A549 (cell line): Measurements from ENCODE around the gene BCL3. TPM values are rescaled to one million over a fixed set of nuclear protein-coding genes. Genes with fewer than 3 reads are reported as not detected.

Source experiments
- ATAC-seq, 2 experiments: fragments of 200-7000 bp in 1 of 2; fragments of >200 bp in 1 of 2; cut with Nextera tagmentation in 1 of 2; cut with Tn5 transposase in 1 of 2; 3 replicates each; pipeline versions ENCODE4 v1.8.0 to v1.9.1; 2018 to 2020; ENCODE audit warnings: mild to moderate bottlenecking in 1 of 2, moderate library complexity in 1 of 2
- CTCF ChIA-PET: fragments of 300-600 bp; sonication (Branson Sonifier 250); formaldehyde crosslinking; extraction: SDS; loops from one replicate; lab custom pipeline; 2021; ENCODE audit warnings: antibody characterized with exemption, inconsistent platforms; lab: Yijun Ruan, JAX
- POLR2A ChIA-PET: fragments of 350-600 bp; formaldehyde crosslinking; extraction: SDS; loops from one replicate; lab custom pipeline; 2021; ENCODE audit warnings: antibody characterized with exemption, inconsistent platforms; lab: Yijun Ruan, JAX
- DNase-seq, 2 experiments: peaks; one replicate each; pipeline versions ENCODE4 v3.0.0 to v3.0.0-alpha.2; 2011 to 2016; ENCODE audit warnings: low read depth in 1 of 2, low spot score in 1 of 2
- FAIRE-seq: peaks from 2 replicates; lab custom pipeline; 2011; peaks lifted over from hg19 to GRCh38; lab: Jason Lieb, UNC
- H3K27ac ChIP-seq, 2 experiments: fragments of >200 bp; sonication (Bioruptor Twin); formaldehyde crosslinking; 3 replicates each; pipeline ENCODE4 v1.5.1; 2016 to 2017
- H3K4me1 ChIP-seq: fragments of >200 bp; sonication (Bioruptor Twin); formaldehyde crosslinking; 3 replicates; pipeline ENCODE4 v1.6.1; 2016
- H3K4me2 ChIP-seq: fragments of >200 bp; sonication (Bioruptor Twin); formaldehyde crosslinking; 3 replicates; pipeline ENCODE4 v1.6.1; 2016
- H3K4me3 ChIP-seq: fragments of >200 bp; sonication (Bioruptor Twin); formaldehyde crosslinking; 3 replicates; pipeline ENCODE4 v1.5.1; 2016
- H3K9me3 ChIP-seq: fragments of >200 bp; sonication (Bioruptor Twin); formaldehyde crosslinking; 3 replicates; pipeline ENCODE4 v1.6.1; 2016
- ATOH8 ChIP-seq: fragments of 250-450 bp; sonication (Bioruptor Pico); IDR thresholded peaks from 2 replicates; pipeline ENCODE4 v1.5.0; 2020; ENCODE audit warnings: low read depth, mild to moderate bottlenecking, moderate library complexity
- CEBPB ChIP-seq, 2 experiments: fragments of >200 bp in 1 of 2; sonication (Bioruptor Twin) in 1 of 2; formaldehyde crosslinking in 1 of 2; IDR thresholded peaks; 2 replicates each; pipeline ENCODE4 v1.6.1; 2012 to 2016
- CHD2 ChIP-seq: fragments of 150-350 bp; IDR thresholded peaks from 2 replicates; pipeline ENCODE4 v1.6.1; 2014; ENCODE audit warnings: low read length; ENCODE audit not compliant: partially characterized antibody
- CHD4 ChIP-seq: fragments of 200-600 bp; sonication (generic); IDR thresholded peaks from 2 replicates; pipeline ENCODE4 v1.6.1; 2016; ENCODE audit warnings: antibody characterized with exemption, mild to moderate bottlenecking, borderline replicate concordance
- EP300 ChIP-seq, 2 experiments: fragments of >200 bp; sonication (Bioruptor Twin); formaldehyde crosslinking; IDR thresholded peaks; 2 replicates in 1 of 2; 3 replicates in 1 of 2; pipeline ENCODE4 v1.6.1; 2016 to 2017
- FOSB ChIP-seq: fragments of 250-450 bp; sonication (Bioruptor Pico); IDR thresholded peaks from 2 replicates; pipeline ENCODE4 v1.5.0; 2020; ENCODE audit warnings: mild to moderate bottlenecking, moderate library complexity
- FOSL2 ChIP-seq, 2 experiments: fragments of 450-650 bp in 1 of 2; fragments of >200 bp in 1 of 2; sonication (Bioruptor Twin) in 1 of 2; formaldehyde crosslinking; IDR thresholded peaks; 2 replicates each; pipeline versions ENCODE4 v1.5.0 to v1.6.1; 2016 to 2020; ENCODE audit warnings: mild to moderate bottlenecking in 1 of 2, moderate library complexity in 1 of 2
- GATA3 ChIP-seq: IDR thresholded peaks from 2 replicates; pipeline ENCODE4 v1.6.1; 2012; ENCODE audit warnings: borderline replicate concordance
- HES2 ChIP-seq: fragments of >200 bp; sonication (Bioruptor Twin); formaldehyde crosslinking; IDR thresholded peaks from 2 replicates; pipeline ENCODE4 v1.6.1; 2016
- HEYL ChIP-seq: fragments of 250-450 bp; sonication (Bioruptor Pico); IDR thresholded peaks from 2 replicates; pipeline ENCODE4 v1.8.0; 2021; ENCODE audit warnings: mild to moderate bottlenecking, moderate library complexity
- HMGXB4 ChIP-seq: fragments of 250-450 bp; sonication (Bioruptor Pico); IDR thresholded peaks from 2 replicates; pipeline ENCODE4 v1.5.0; 2021; ENCODE audit warnings: mild to moderate bottlenecking, moderate library complexity, borderline replicate concordance
- HOXA7 ChIP-seq: fragments of 250-450 bp; sonication (Bioruptor Pico); IDR thresholded peaks from 2 replicates; pipeline ENCODE4 v1.5.0; 2020; ENCODE audit warnings: mild to moderate bottlenecking, moderate library complexity
- JUN ChIP-seq, 2 experiments: fragments of >200 bp; sonication (Bioruptor Twin); formaldehyde crosslinking; IDR thresholded peaks; 2 replicates in 1 of 2; 3 replicates in 1 of 2; pipeline ENCODE4 v1.6.1; 2016 to 2017
- MYC ChIP-seq: IDR thresholded peaks from 2 replicates; pipeline ENCODE4 v1.6.1; 2012; ENCODE audit warnings: mild to moderate bottlenecking, inconsistent platforms, low read length, improper control_type of control experiment, borderline replicate concordance
- PBX3 ChIP-seq: IDR thresholded peaks from 2 replicates; pipeline ENCODE4 v1.6.1; 2012
- POLR2A ChIP-seq: IDR thresholded peaks from 2 replicates; pipeline ENCODE4 v1.6.1; 2012; ENCODE audit warnings: mild to moderate bottlenecking, low read length
- POLR2AphosphoS2 ChIP-seq: conservative IDR thresholded peaks from 2 replicates; pipeline ENCODE4 v1.6.1; 2012; ENCODE audit warnings: low read length, improper control_type of control experiment, inconsistent platforms
- RCOR1 ChIP-seq: fragments of 150-350 bp; IDR thresholded peaks from 2 replicates; pipeline ENCODE4 v1.6.1; 2014; ENCODE audit warnings: antibody characterized with exemption, low read length, low read depth
- REST ChIP-seq: fragments of 200-600 bp; sonication (generic); IDR thresholded peaks from 2 replicates; pipeline ENCODE4 v1.6.1; 2016; ENCODE audit warnings: antibody characterized with exemption, mild to moderate bottlenecking, moderate library complexity
- SREBF2 ChIP-seq: fragments of 450-650 bp; IDR thresholded peaks from 2 replicates; pipeline ENCODE4 v1.6.1; 2014; ENCODE audit warnings: mild to moderate bottlenecking, moderate library complexity
- TFCP2L1 ChIP-seq: fragments of 250-450 bp; sonication (Bioruptor Pico); IDR thresholded peaks from 2 replicates; pipeline ENCODE4 v1.5.0; 2021; ENCODE audit warnings: mild to moderate bottlenecking
- ZSCAN20 ChIP-seq: fragments of 250-450 bp; sonication (Bioruptor Pico); IDR thresholded peaks from 2 replicates; pipeline ENCODE4 v1.8.0; 2022; ENCODE audit warnings: mild to moderate bottlenecking, moderate library complexity
- WGBS: methylation state at CpG from one replicate; pipeline ENCODE4 v1.1.6; 2017; ENCODE audit errors: missing lambda C conversion rate; 5-methylcytosine and 5-hydroxymethylcytosine counted together
- polyA plus RNA-seq, 4 experiments: library from polyadenylated mRNA; depleted of rRNA in 3 of 4; stranded (reverse); fragments of >200 nt; fragmentation: RNase III in 1 of 4; extraction: RNeasy Plus Mini Kit Qiagen cat#74134 plus additional on column Dnase treatment in 1 of 4; gene quantifications; 2 replicates in 3 of 4; 3 replicates in 1 of 4; pipeline ENCODE4 v1.2.3, GENCODE V29; 2011 to 2017

The BCL3 gene
- polyA plus RNA-seq, 2 of the 4 experiments (the other 2 are of a cell fraction) = 22.6 to 72.1 TPM

- ChIA-PET POLR2A (interaction anchor here (2.7 to 3.7 kb wide), 3 partner anchors 12 to 32 kb away, joined by 10 to 53 read pairs (median 27); no protein-coding TSS in a partner anchor), CTCF (interaction anchor here (0.6 to 42.5 kb wide), 7 partner anchors 8 to 84 kb away, joined by 3 to 1899 read pairs (median 103); partner anchors contain the start of genes BCAM, BCL3, CBLC and CEACAM16)
- FAIRE-seq = no peak
Observed at GRCh38 chr19:44726465-44726864, 22.0 kb upstream of the BCL3 start.

GRCh38 chr19:44728178-44728577 is 20.3 kb upstream of the BCL3 start:
- WGBS = 86% methylated on average over 6 of the region's 6 CpGs
- ATAC-seq (no peak), DNase-seq (no peak), FAIRE-seq (no peak)
- POLR2A ChIA-PET = interaction anchor here (0.6 to 2.0 kb wide), 4 partner anchors 10 to 162 kb away, joined by 3 to 7 read pairs (median 4); partner anchors contain the start of gene TOMM40
- no peak overlapping the region for H3K4me3 ChIP-seq
- TF ChIP-seq PBX3 = no peak
- no peak for TF ChIP-seq MYC
- no peak for TF ChIP-seq SREBF2
- TF ChIP-seq CHD4 = no peak
- TF ChIP-seq FOSB (CRISPR knock-in tag) = no peak
- no peak for TF ChIP-seq HES2
- TF ChIP-seq ZSCAN20 (CRISPR knock-in tag) = no peak
- no peak for TF ChIP-seq TFCP2L1 (CRISPR knock-in tag)
- no peak for TF ChIP-seq GATA3
- TF ChIP-seq CHD2 = no peak
- no peak for TF ChIP-seq HEYL (CRISPR knock-in tag)
- no peak for TF ChIP-seq POLR2AphosphoS2
- no peak for TF ChIP-seq EP300 (IDR thresholded peaks at IDR 0.05)
- TF ChIP-seq FOSL2 (IDR thresholded peaks at IDR 0.05) = no peak
- no peak for TF ChIP-seq FOSL2 (CRISPR knock-in tag; IDR thresholded peaks at IDR 0.05)
- TF ChIP-seq HMGXB4 (CRISPR knock-in tag) = no peak
- no peaks in the 10 kb centered on the region for H3K9me3 ChIP-seq
- peaks cover 51% of the 10 kb centered on the region for H3K4me1 ChIP-seq
- CTCF ChIA-PET = interaction anchor here (0.9 to 42.5 kb wide), 9 partner anchors 9 to 224 kb away, joined by 3 to 1899 read pairs (median 4); partner anchors contain the start of genes BCL3, CBLC, CEACAM16 and NECTIN2
- peak overlapping the region; percentile 57 to 97 for H3K27ac ChIP-seq
- H3K4me2 ChIP-seq = no peak overlapping the region

More at GRCh38 chr19:44726465-44726864, 22.0 kb upstream of the BCL3 start:
- H3K27ac ChIP-seq = peak overlapping the region; percentile 97
- 94% methylated on average over 12 of the region's 12 CpGs for WGBS
- TF ChIP-seq CEBPB (IDR thresholded peaks at IDR 0.05) = peak in 1 of 2 experiments; percentile 24; a peak in 2 of 4 replicates
- TF ChIP-seq HEYL (CRISPR knock-in tag) = no peak
- no peak for TF ChIP-seq ATOH8 (CRISPR knock-in tag)
- H3K4me3 ChIP-seq = no peak overlapping the region
- no peaks in the 10 kb centered on the region for H3K9me3 ChIP-seq
- no peak for ATAC-seq
- peak overlapping the region; percentile 89 for H3K4me2 ChIP-seq
- DNase-seq = no peak
- peaks cover 63% of the 10 kb centered on the region for H3K4me1 ChIP-seq

- POLR2A ChIA-PET = interaction anchor here (1.4 to 2.0 kb wide), 2 partner anchors 12 to 16 kb away, joined by 4 to 7 read pairs; no protein-coding TSS in a partner anchor
- WGBS = 94% methylated on average over 8 of the region's 8 CpGs
- peaks cover 39% of the 10 kb centered on the region for H3K4me1 ChIP-seq
- no peak overlapping the region for H3K4me3 ChIP-seq
- no peak for ATAC-seq
- DNase-seq = no peak
- CTCF ChIA-PET = interaction anchor here (1.6 to 42.5 kb wide), 5 partner anchors 11 to 75 kb away, joined by 5 to 1899 read pairs (median 30); partner anchors contain the start of genes BCL3 and CBLC
- H3K4me2 ChIP-seq = no peak overlapping the region
- FAIRE-seq = no peak
- H3K9me3 ChIP-seq = no peaks in the 10 kb centered on the region
- TF ChIP-seq POLR2A (no peak), RCOR1 (no peak), JUN (IDR thresholded peaks at IDR 0.05) (peak in 1 of 2 experiments; percentile 19; a peak in 1 of 5 replicates), HOXA7 (0 out of 2 replicates have a peak, but pooled peaks have one; percentile 13), REST (no peak)
- H3K27ac ChIP-seq = peak overlapping the region in 1 of 2 experiments; percentile 97; a peak in 3 of 6 replicates
Observed at GRCh38 chr19:44729516-44730033, 18.9 kb upstream of the BCL3 start.
